ENCODE measurements around the gene TCTA.

The TCTA gene

GRCh38 chr3:49410846-49411534 lies 1.2 kb upstream of the TCTA start:
- DNase-seq: peak; percentile 79

GRCh38 chr3:49411535-49411967 lies 672 bp upstream of the TCTA start:
- DNase-seq: no peak

- no peak for DNase-seq
Measured at GRCh38 chr3:49412632-49413337, 562 bp downstream of the TCTA start.

- DNase-seq: no peak
Measured at GRCh38 chr3:49413338-49413734, 1.1 kb downstream of the TCTA start.

- no peak for DNase-seq
Measured at GRCh38 chr3:49414753-49415152, 2.5 kb downstream of the TCTA start.

- DNase-seq: peak; percentile 31
Measured at GRCh38 chr3:49415931-49416601, 3.8 kb downstream of the TCTA start.

- DNase-seq: no peak
Measured at GRCh38 chr3:49416867-49417266, 4.6 kb downstream of the TCTA start.

GRCh38 chr3:49417516-49418120 lies 5.4 kb downstream of the TCTA start:
- no peak for DNase-seq

- no peak for DNase-seq
Measured at GRCh38 chr3:49421890-49422378, 9.7 kb downstream of the TCTA start.

- DNase-seq: no peak
Measured at GRCh38 chr3:49422379-49423248, 10.4 kb downstream of the TCTA start, which contains the start of gene AMT. Gene AMT (minus strand): TSS chr3:49422473. CDS start chr3:49422450, 23 bp downstream.

GRCh38 chr3:49424816-49425215 lies 12.6 kb downstream of the TCTA start:
- no peak for DNase-seq

- peak; percentile 56 for DNase-seq
Measured at GRCh38 chr3:49427586-49427985, 15.4 kb downstream of the TCTA start.

GRCh38 chr3:49428752-49429080 lies 16.5 kb downstream of the TCTA start:
- no peak for DNase-seq

GRCh38 chr3:49434731-49435130 lies 22.5 kb downstream of the TCTA start:
- no peak for DNase-seq

- DNase-seq: no peak
Measured at GRCh38 chr3:49445391-49445790, 33.2 kb downstream of the TCTA start.

GRCh38 chr3:49453621-49454020 lies 41.4 kb downstream of the TCTA start:
- DNase-seq: no peak

- no peak for DNase-seq
Measured at GRCh38 chr3:49454458-49454857, 42.2 kb downstream of the TCTA start.

GRCh38 chr3:49454898-49455681 lies 42.9 kb downstream of the TCTA start:
- DNase-seq: peak; percentile 10

GRCh38 chr3:49456466-49456865 lies 44.2 kb downstream of the TCTA start:
- no peak for DNase-seq

GRCh38 chr3:49460188-49460890 lies 48.1 kb downstream of the TCTA start:
- no peak for DNase-seq

- no peak for DNase-seq
Measured at GRCh38 chr3:49460956-49461355, 48.7 kb downstream of the TCTA start.
